Measurements from ENCODE around the gene RNF223. TPM values are rescaled to one million over a fixed set of nuclear protein-coding genes. Genes with fewer than 3 reads are reported as not detected.

The RNF223 gene
- total RNA-seq = not detected in 2 replicates

- no peaks in the 10 kb centered on the region for H3K36me3 Mint-ChIP-seq (ENCODE audit: low read depth)
- no peak for TF ChIP-seq CTCF (IDR thresholded peaks at IDR 0.05)
- ChIA-PET CTCF (no interaction called here), POLR2A (interaction anchor here (0.6 to 1.3 kb wide), 2 partner anchors 12 to 41 kb away, joined by 4 to 6 read pairs; no protein-coding TSS in a partner anchor)
- ATAC-seq (ENCODE audit: low read depth) (no peak), DNase-seq (no peak)
- H3K9me3 Mint-ChIP-seq = no peaks in the 10 kb centered on the region
- H3K27ac Mint-ChIP-seq = no peak within 1 kb of the TSS
- H3K4me3 Mint-ChIP-seq = no peak within 1 kb of the TSS
- H3K27me3 Mint-ChIP-seq = peaks cover 7% of the 10 kb centered on the region
- H3K4me1 Mint-ChIP-seq = peaks cover 17% of the 10 kb centered on the region
- intact Hi-C loops (cut with micrococcal nuclease) = no loop called here
Observed at GRCh38 chr1:1073743-1074587, at the start of gene RNF223. Gene RNF223, minus strand, starts transcription at chr1:1074306. Its CDS starts 1,740 bp downstream, at chr1:1072566.

GRCh38 chr1:1122981-1123480 is 48.9 kb upstream of the RNF223 start:
- Mint-ChIP-seq H3K4me3 (no peak overlapping the region), H3K36me3 (ENCODE audit: low read depth) (no peaks in the 10 kb centered on the region), H3K27me3 (peaks cover 5% of the 10 kb centered on the region), H3K4me1 (peaks cover 21% of the 10 kb centered on the region), H3K9me3 (no peaks in the 10 kb centered on the region), H3K27ac (no peak overlapping the region)
- ChIA-PET POLR2A (interaction anchor here (0.6 to 2.9 kb wide), 15 partner anchors 14 to 169 kb away, joined by 3 to 33 read pairs (median 6); partner anchors contain the start of genes B3GALT6, SDF4, TTLL10 and UBE2J2), CTCF (interaction anchor here (0.6 to 4.8 kb wide), 31 partner anchors 10 to 248 kb away, joined by 3 to 102 read pairs (median 5); partner anchors contain the start of genes B3GALT6, C1QTNF12 and TTLL10)
- DNase-seq = peak; percentile 18
- TF ChIP-seq CTCF (IDR thresholded peaks at IDR 0.05) = no peak
- no peak for ATAC-seq (ENCODE audit: low read depth)
- intact Hi-C loops (cut with micrococcal nuclease) = loop anchor here (1.0 to 2.0 kb wide), 4 partner anchors 14 to 168 kb away; no protein-coding TSS in a partner anchor

GRCh38 chr1:1122078-1122811 is 48.1 kb upstream of the RNF223 start:
- intact Hi-C loops (cut with micrococcal nuclease) = loop anchor here (1.0 to 2.0 kb wide), 4 partner anchors 15 to 169 kb away; no protein-coding TSS in a partner anchor

GRCh38 chr1:1121611-1122077 is 47.5 kb upstream of the RNF223 start:
- ChIA-PET POLR2A (interaction anchor here (0.6 to 2.9 kb wide), 16 partner anchors 15 to 234 kb away, joined by 3 to 33 read pairs (median 6); partner anchors contain the start of genes B3GALT6, SDF4, TTLL10 and UBE2J2), CTCF (interaction anchor here (0.9 to 4.8 kb wide), 25 partner anchors 11 to 184 kb away, joined by 3 to 102 read pairs (median 6); partner anchors contain the start of genes B3GALT6, TTLL10 and UBE2J2)
- Mint-ChIP-seq H3K27me3 (peaks cover 5% of the 10 kb centered on the region), H3K4me1 (peaks cover 21% of the 10 kb centered on the region), H3K4me3 (no peak overlapping the region), H3K27ac (no peak overlapping the region), H3K36me3 (ENCODE audit: low read depth) (no peaks in the 10 kb centered on the region), H3K9me3 (no peaks in the 10 kb centered on the region)
- no peak for DNase-seq
- TF ChIP-seq CTCF (IDR thresholded peaks at IDR 0.05) = no peak
- ATAC-seq (ENCODE audit: low read depth) = peak; percentile 26
- intact Hi-C loops (cut with micrococcal nuclease) = loop anchor here (1.0 to 2.0 kb wide), 4 partner anchors 15 to 170 kb away; no protein-coding TSS in a partner anchor

More at GRCh38 chr1:1122078-1122811, 48.1 kb upstream of the RNF223 start:
- TF ChIP-seq CTCF (IDR thresholded peaks at IDR 0.05) = peak; percentile 35
- ATAC-seq (ENCODE audit: low read depth) (peak; percentile 97), DNase-seq (peak; percentile 83)
- Mint-ChIP-seq H3K36me3 (ENCODE audit: low read depth) (no peaks in the 10 kb centered on the region), H3K4me3 (peak overlapping the region; percentile 24), H3K4me1 (peaks cover 21% of the 10 kb centered on the region), H3K27me3 (peaks cover 5% of the 10 kb centered on the region), H3K27ac (no peak overlapping the region), H3K9me3 (no peaks in the 10 kb centered on the region)
- POLR2A ChIA-PET = interaction anchor here (0.6 to 2.9 kb wide), 18 partner anchors 15 to 170 kb away, joined by 3 to 33 read pairs (median 6); partner anchors contain the start of genes B3GALT6, SDF4, TTLL10 and UBE2J2
- CTCF ChIA-PET = interaction anchor here (0.6 to 4.8 kb wide), 38 partner anchors 9 to 249 kb away, joined by 3 to 102 read pairs (median 4); partner anchors contain the start of genes B3GALT6, C1QTNF12, TTLL10 and UBE2J2

All from activated B cell treated with CpG ODN at 0.5 μM for 24 hours (primary cell).